Stimulated activated CD8-positive, alpha-beta memory T cell treated with anti-CD3 and anti-CD28 coated beads, Interleukin-2, amount 100 ng/mL, for 1 hour (primary cell): Measurements from ENCODE around the gene ARAP1.
A peak's percentile ranks its signal among the peaks of the same experiment; 100 is the strongest.

Source experiments
- DNase-seq, 2 donors: peaks; one replicate each; pipeline ENCODE4 v3.0.0-alpha.2; 2020; ENCODE audit warnings: low read depth in 2 of 2

ARAP1 gene

DNA sequence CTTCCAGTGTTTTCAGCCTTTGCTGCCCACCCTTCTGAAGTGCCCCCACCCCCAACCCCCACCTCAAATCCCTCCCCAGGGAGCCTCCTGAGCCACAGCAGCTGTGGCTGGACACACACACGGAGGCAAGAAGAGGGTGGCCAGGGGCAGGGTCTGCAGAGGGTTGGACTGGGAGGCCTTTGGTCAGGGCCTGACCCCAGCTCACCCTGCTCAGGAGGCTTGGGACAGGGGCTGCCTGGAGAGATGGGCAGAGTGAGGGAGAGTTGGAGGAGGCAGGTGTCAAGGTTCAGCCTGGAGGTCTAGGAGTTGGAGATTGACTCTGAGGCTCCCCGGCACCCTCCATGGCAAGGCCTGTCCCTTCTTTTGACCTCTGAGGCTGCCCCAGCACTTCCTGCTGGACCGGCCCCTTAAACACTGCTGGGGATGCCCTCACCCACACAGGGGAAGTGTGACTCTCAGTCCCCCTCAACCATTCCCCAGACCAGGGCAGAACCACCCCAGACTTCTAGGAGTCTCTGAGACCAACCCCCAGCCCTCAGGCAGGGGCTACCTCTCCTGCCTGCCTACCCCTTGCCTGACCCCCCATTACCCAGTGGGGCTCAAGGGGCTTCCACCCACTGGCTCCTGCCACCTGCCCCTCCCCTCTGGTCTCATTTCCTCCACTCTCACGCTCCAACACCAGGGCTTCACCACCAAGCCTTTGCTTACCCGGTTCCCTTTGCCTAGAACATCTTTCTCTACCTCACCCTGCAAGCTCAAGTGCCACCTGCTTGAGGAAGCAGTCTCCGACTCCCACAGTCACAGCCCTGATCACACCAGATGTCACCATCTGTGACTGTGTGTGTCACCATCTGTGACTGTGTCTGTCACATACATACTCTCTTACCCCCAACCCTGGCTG lies 8.6 kb downstream of the ARAP1 start:
- no peak for DNase-seq

DNA sequence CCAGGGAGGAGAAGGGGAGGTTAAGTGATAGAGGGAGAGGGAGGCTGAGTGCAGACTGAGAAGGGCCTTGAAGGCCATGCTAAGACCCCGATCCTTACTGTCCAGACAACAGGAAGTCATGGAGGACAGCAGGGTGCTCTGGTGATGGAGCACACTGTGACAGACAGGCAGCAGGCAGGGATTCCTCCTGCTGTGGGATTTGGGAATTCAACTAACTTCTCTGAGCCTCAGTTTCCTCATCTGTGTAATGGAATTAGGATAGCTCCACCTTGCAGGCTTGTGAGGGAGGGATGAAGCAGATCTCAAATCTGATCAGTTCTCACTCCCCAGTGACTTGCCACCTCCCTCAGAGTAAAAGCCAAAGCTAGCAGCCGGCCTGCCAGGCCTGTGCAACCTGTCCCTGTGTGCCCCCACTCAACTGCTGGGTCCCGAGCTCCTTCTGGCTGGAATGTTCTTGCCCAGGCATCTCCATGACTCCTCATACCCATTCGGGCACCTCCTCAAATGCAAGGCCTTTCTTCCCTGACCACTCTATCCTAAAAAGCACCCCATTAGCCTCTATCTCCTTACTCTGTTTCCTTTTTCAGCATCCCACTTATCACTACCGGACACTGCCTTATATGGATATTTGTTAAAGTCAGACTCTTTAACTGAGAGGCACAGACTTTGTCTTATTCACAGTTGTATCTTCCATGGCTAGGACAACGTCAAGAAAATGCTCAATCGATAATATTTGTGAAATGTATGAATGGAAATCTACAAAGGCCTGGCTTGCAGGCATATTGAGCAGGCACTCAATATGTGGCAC lies 9.5 kb downstream of the ARAP1 start:
- DNase-seq: no peak

DNA sequence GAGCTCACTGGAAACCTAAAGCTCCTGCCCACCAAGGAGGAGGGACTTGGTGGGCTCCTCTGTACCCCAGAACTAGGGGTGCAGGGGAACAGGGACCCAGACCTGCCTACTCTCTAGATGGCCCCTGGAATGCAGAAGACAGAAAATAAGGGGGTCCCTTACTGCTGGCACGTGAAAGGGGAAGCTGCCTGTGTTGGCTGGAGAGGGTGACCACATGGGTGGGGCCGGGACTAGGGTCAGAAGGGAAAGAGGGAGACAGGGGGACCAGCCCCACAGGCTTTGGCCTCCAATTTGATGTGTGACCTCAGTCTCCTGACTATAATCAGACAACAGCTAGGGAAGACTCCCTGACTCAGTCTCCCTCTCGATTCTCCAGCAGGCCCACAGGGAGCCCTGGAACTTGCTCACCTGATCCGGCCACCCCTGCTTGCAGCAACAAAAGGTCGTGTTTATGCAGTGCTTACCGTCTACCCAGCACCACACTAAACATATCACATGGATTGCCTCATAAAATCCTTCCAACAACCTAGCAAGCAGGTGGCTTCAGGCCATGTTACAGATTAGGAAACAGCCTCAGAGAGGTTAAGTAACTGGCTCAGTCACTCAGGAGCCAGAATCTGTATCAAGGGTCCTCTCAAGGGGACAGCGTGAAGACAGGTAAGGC lies 10.2 kb downstream of the ARAP1 start:
- no peak for DNase-seq

DNA sequence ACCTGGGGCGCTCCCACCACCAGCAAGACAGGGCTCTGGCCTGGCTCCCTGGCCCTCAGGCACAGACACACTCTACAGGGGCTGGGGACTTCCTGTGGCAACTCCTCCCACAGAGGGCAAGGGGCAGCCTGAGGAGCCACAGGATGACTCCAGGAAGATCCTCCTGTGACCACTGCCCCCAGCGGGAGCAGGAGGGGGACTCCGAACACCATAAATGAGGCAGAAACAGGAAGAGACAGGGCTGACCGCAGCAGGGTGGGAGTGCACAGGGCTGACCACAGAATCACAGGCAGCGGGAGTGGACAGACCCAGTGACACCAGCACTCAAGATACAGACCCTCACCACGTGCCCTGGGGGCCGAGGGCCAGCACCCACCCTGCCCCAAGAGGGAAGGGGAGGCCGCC lies 10.8 kb downstream of the ARAP1 start:
- no peak for DNase-seq

GRCh38 chr11:72740562-72741428 lies 11.4 kb downstream of the ARAP1 start:
- DNase-seq: no peak

- no peak for DNase-seq
These were observed 12.2 kb downstream of the ARAP1 start for GRCh38 chr11:72740060-72740424.

DNA sequence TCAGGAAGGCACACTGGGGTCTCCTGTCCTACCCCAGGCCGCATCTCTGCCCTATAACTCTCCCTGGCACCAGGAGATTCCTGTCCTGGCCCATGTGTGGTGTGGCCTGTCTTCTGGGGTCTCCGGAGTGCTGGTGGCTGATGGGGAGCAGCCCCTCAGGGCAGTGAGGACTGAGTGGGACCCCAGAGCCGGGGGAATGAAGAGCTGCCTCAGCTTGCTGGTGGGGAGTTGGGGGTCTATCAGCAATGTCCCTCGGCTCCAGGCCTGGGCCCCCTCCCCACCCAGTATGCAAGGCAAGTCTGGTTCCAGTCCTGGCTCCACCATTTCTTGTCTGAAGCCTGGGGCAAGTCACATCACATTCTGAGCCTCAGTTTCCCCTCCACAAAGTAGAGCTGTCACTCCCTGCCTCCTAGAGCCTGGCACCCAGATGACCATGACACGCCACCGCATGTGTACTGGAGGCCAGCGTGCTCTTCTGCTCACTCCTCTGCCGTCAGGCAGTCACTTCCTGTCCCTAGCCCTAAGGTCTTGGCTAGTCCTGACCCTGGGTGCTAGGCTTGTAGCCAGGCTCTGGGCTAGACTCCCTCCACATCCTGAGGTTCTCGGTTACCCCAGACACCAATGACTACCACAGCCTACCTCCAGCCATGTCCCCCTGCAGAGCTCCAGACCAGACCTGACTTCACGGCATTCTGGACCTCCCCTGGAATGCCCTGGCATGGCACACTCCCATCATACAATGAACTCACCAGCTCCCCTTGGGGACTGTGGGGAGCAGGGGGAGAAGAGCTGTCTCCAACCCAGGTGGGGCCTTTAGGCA lies 12.8 kb downstream of the ARAP1 start:
- no peak for DNase-seq

- no peak for DNase-seq
These were observed 13.7 kb downstream of the ARAP1 start for GRCh38 chr11:72738199-72739141.

DNA sequence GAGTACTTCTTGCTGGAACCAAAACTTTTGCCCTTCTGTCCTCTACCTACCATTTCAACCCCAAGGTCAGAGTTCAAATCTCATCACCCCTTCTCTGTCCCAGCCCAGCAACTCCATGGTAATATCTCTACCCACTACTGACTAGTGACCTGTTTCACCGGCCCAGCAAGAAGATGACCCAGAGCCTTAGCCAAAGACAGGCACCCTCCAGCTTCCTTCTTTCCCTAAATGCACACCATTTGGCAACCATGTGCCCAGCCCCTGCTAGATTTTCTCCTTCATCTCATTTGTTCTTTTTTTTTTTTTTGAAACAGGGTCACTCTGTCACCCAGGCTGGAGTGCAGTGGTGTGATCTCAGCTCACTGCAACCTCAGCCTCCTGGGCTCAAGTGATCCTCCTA lies 14.9 kb downstream of the ARAP1 start:
- DNase-seq: no peak

- peak; percentile 43 to 44 for DNase-seq
These were observed 15.6 kb downstream of the ARAP1 start for GRCh38 chr11:72736452-72737069.

DNA sequence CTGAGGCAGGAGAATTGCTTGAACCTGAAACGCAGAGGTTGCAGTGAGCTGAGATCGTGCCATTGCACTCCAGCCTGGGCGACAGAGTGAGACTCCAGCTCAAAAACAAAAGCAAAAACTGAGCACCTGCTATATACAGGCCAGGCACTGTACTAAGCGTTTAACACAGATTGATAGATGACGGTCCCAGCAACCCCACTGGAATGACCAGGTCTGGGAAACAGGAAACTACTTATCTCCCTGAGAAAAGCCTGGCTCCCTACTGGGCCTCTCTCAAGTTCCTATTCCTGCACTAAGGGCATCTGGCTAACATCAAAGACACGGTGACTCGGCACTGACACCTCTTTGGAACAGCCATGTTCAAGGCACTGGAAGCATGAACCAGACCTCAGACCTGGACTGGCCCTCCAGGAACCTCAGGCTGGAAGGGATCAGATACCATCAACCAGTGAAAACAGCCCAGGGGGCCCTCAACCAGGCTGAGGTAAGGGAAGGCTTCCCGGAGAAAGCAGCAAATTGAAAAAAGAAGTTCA lies 16.6 kb downstream of the ARAP1 start:
- DNase-seq: no peak

DNA sequence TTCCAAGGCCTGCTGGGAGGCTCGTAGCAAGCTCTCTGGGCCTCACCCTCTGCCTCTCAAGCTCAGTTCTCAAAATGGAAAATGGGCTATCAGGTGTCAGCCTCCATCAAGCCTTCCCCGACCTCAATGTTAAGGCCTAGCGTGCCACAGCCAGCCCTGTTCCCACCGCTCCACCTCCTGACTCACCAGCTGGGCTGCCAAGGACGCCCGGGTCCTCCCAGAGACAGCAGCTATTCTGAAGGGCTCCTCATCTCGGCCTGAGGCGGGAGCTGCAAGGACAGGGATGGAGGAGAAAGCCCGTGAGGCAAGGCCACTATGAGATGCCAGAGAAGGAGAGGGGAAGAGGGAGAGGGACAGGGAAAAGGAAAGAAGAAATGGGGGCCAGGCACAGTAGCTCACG lies 19.9 kb downstream of the ARAP1 start:
- no peak for DNase-seq

DNA sequence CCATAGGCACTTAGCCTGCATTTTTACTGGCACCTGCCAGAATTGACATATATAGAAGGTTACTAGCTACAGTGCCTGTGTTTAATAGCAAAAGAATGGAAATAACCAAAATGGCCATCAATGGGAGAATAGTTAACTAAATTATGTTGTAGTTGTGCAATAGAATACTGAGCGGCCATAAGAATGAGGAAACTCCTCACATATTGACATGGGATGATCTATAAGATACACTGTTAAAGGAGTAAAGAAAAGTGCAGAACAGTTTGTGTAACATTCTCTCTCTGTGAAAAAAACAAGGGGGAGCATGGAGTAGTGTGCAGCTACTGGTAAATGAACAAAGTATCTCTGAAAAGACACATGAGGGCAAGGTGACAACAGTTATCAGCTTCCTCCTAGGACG lies 21.5 kb downstream of the ARAP1 start:
- no peak for DNase-seq

DNA sequence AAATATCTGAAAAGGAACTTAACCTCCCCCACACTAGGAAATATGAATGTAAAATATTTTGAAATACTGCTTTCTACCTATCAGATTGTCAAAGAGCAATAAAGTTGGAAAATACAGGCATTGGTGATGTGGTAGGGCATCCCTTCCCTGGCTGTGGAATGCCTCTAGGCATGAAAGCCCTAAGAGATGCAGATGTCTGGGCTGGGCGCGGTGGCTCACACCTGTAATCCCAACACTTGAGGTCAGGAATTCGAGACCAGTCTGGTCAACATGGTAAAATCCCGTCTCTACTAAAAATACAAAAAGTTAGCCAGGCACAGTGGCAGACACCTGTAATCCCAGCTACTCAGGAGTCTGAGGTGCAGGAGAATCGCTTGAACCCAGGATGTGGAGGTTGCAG lies 22.0 kb downstream of the ARAP1 start:
- DNase-seq: no peak

DNA sequence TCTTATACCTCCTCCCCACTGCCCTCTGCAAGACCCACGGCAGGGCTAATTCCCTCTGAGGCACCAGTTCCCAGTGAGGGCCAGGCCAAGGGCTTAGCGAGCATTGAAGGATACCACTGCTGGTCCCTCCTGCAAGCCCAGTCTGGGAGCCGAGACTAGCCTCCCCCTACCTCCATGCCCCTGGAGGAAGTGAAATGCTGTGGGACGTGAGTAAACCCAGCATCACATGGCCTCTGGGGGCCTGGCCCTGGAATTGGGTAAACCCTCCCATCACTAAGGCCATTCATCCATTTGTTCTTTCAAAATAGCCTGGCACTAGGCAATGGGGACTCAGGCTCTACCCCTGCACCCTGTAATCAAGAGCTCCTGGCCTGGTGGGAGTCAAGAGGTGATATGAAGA lies 24.7 kb downstream of the ARAP1 start:
- DNase-seq: no peak

DNA sequence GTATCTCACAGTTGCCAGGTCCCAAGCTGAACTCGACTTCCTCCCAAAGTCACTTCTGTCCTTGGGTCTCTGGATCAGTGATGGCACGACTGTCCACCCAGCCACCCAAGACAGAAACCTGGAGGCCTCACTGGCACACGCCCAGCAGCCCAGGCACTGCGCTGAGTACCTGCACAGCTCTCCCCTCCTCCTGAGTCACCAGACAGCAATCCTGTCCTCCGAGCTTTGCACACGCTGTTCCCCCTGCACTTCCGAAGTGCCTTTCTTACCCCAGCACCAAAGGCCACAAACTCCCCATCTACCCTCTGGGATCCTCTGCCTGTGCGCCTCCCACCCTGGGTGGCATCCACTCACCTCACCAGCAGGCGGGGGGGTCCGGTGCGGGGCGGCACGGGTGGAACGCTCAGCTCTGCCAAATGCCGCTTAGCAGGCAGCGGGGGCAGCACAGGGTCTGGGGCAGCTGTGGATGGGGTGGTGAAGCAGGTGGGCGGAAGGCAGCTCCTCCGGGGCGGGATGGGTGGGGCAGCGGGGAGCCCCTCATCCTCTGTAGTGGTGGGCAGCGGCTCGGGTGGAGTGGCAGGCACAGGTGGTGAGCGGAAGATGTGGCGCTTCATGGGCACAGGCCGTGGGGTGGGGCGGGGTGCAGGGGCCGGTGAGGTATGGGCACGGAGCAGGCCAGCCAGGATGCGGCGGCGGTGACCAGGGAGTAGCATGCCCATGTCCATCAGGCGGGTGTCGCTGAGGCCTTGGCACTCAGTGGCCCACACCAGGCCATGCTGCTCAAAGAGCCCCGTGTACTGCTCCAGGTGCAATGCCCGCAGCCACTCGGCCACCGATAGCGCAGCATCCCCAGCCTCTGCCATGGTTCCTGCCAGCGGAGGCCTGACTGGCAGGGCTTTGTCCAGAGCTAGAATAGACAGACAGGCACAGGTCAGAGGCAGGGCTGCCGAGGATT lies 25.7 kb downstream of the ARAP1 start:
- DNase-seq: no peak

GRCh38 chr11:72725724-72726028 lies 26.5 kb downstream of the ARAP1 start:
- no peak for DNase-seq
